Smooth muscle cell (in vitro differentiated cells): ENCODE measurements around the gene KCNK7. TPM values are rescaled to one million over a fixed set of nuclear protein-coding genes. Genes with fewer than 3 reads are reported as not detected.
A peak's percentile ranks its signal among the peaks of the same experiment; 100 is the strongest.

Source experiments
- DNase-seq: peaks from one replicate; lab custom pipeline; 2025; ENCODE audit not compliant: unreplicated experiment; lab: John Stamatoyannopoulos, UW
- H2AFZ ChIP-seq: fragments of 200-600 bp; sonication (generic); 2 replicates; pipeline ENCODE4 v1.6.0; 2016; ENCODE audit warnings: antibody characterized with exemption, low read depth, mild to moderate bottlenecking
- H3F3A ChIP-seq: fragments of 200-600 bp; sonication (generic); 2 replicates; pipeline ENCODE4 v1.6.0; 2017; ENCODE audit warnings: antibody characterized with exemption, low read depth
- H3K27ac ChIP-seq: fragments of 200-600 bp; sonication (generic); 2 replicates; pipeline ENCODE4 v1.5.1; 2016; ENCODE audit warnings: low read depth, mild to moderate bottlenecking
- H3K27me3 ChIP-seq: fragments of 200-600 bp; sonication (generic); 2 replicates; pipeline ENCODE4 v1.6.1; 2016; ENCODE audit warnings: low read depth, mild to moderate bottlenecking
- H3K36me3 ChIP-seq: fragments of 200-600 bp; sonication (generic); 2 replicates; pipeline ENCODE4 v1.5.1; 2016; ENCODE audit warnings: low read depth
- H3K4me1 ChIP-seq: fragments of 200-600 bp; sonication (generic); 2 replicates; pipeline ENCODE4 v1.5.1; 2016; ENCODE audit warnings: low read depth
- H3K4me2 ChIP-seq: fragments of 200-600 bp; sonication (generic); 2 replicates; pipeline ENCODE4 v1.6.0; 2016; ENCODE audit warnings: mild to moderate bottlenecking
- H3K4me3 ChIP-seq: fragments of 200-600 bp; sonication (generic); 2 replicates; pipeline ENCODE4 v1.5.1; 2016; ENCODE audit warnings: mild to moderate bottlenecking
- H3K79me2 ChIP-seq: fragments of 200-600 bp; sonication (generic); 2 replicates; pipeline ENCODE4 v1.6.0; 2016; ENCODE audit warnings: low read depth, mild to moderate bottlenecking
- H3K9ac ChIP-seq: fragments of 200-600 bp; sonication (generic); 2 replicates; pipeline ENCODE4 v1.6.0; 2016; ENCODE audit warnings: low read depth
- H3K9me3 ChIP-seq: fragments of 200-600 bp; sonication (generic); replicated peaks from 2 replicates; pipeline ENCODE4 v1.5.1; 2016; ENCODE audit warnings: low read depth
- H4K20me1 ChIP-seq: fragments of 200-600 bp; sonication (generic); 2 replicates; pipeline ENCODE4 v1.6.0; 2016; ENCODE audit warnings: low read depth
- CTCF ChIP-seq: fragments of 200-600 bp; sonication (generic); IDR thresholded peaks from 2 replicates; pipeline ENCODE4 v1.5.1; 2017; ENCODE audit warnings: borderline replicate concordance, mild to moderate bottlenecking, antibody characterized with exemption; ENCODE audit not compliant: insufficient read depth, poor library complexity, severe bottlenecking
- WGBS: methylation state at CpG from one replicate; pipeline ENCODE4 v1.1.7; 2016; ENCODE audit warnings: low lambda C conversion rate; 5-methylcytosine and 5-hydroxymethylcytosine counted together
- microRNA-seq: library from miRNA; unstranded; fragments of <30 nt; microRNA quantifications from one replicate; pipeline ENCODE4, GENCODE V29; 2016; ENCODE audit warnings: borderline number of aligned reads
- polyA plus RNA-seq: library from polyadenylated mRNA; unstranded; fragments of >200 nt; fragmentation: Nextera tagmentation; extraction: Ambion mirVana; gene quantifications from 2 replicates; pipeline ENCODE4 v1.2.1, GENCODE V29; 2016
- small RNA-seq: library from RNA; depleted of rRNA; stranded (forward); fragments of <200 nt; gene quantifications from one replicate; pipeline ENCODE3, GENCODE V24; 2014
- total RNA-seq: library from RNA; depleted of rRNA; stranded (reverse); fragments of >200 nt; gene quantifications from 2 replicates; pipeline ENCODE4 v1.2.3, GENCODE V29; 2014

Gene KCNK7
- total and polyA plus RNA-seq, 2 experiments from 2014 or later = not detected

- WGBS = 75% methylated on average over 4 of the region's 4 CpGs
- no peak for TF ChIP-seq CTCF
- Histone ChIP-seq H3K4me1 (no peaks in the 10 kb centered on the region), H3K27ac (no peak overlapping the region), H3K9me3 (no peaks in the 10 kb centered on the region), H3F3A (peaks cover 5% of the 10 kb centered on the region), H3K4me3 (peak overlapping the region; percentile 34), H3K79me2 (no peaks in the 10 kb centered on the region), H3K36me3 (no peaks in the 10 kb centered on the region), H2AFZ (no peak overlapping the region), H3K9ac (no peak overlapping the region), H3K27me3 (no peaks in the 10 kb centered on the region), H3K4me2 (peak overlapping the region; percentile 61), H4K20me1 (no peaks in the 10 kb centered on the region)
- no peak for DNase-seq
Observed at GRCh38 chr11:65545853-65546216, 49.8 kb downstream of the KCNK7 start.

Small RNAs within 50 kb of the gene (microRNA-seq; reads per million reads assigned to microRNA genes)
- gene MIR4690 = not detected

Small RNAs within 50 kb of the gene (small RNA-seq; reads per million reads assigned to genes)
- not detected for gene AP001362.1
- not detected for gene MIR4690

Other genes starting within 250 kb of the KCNK7 start
- gene TIGD3, start 241.0 kb downstream of the KCNK7 start, total RNA-seq = 0.49 TPM in 1 of 2 replicates, not detected in the other
- not detected in 2 replicates for gene TIGD3, start 241.0 kb downstream of the KCNK7 start, polyA plus RNA-seq
- gene SLC25A45, start 213.2 kb downstream of the KCNK7 start, total RNA-seq = 0.81 and 2.2 TPM in 2 replicates
- 3.4 and 7.7 TPM in 2 replicates for gene SLC25A45, start 213.2 kb downstream of the KCNK7 start, polyA plus RNA-seq
- gene FRMD8, start 209.2 kb downstream of the KCNK7 start, total RNA-seq = 16.7 and 19.1 TPM in 2 replicates
- gene FRMD8, start 209.2 kb downstream of the KCNK7 start, polyA plus RNA-seq = 37.8 and 40.8 TPM in 2 replicates
- gene NEAT1, start 173.0 kb downstream of the KCNK7 start, total RNA-seq = 142 and 155 TPM in 2 replicates
- 14.9 and 84.6 TPM in 2 replicates for gene NEAT1, start 173.0 kb downstream of the KCNK7 start, polyA plus RNA-seq
- gene MALAT1, start 96.8 kb downstream of the KCNK7 start, total RNA-seq = 7,019 and 7,386 TPM in 2 replicates
- 6,158 and 16,096 TPM in 2 replicates for gene MALAT1, start 96.8 kb downstream of the KCNK7 start, polyA plus RNA-seq
- gene SCYL1, start 70.7 kb downstream of the KCNK7 start, total RNA-seq = 66.6 and 90.8 TPM in 2 replicates
- gene SCYL1, start 70.7 kb downstream of the KCNK7 start, polyA plus RNA-seq = 108 and 123 TPM in 2 replicates
- gene LTBP3, start 37.4 kb downstream of the KCNK7 start, total RNA-seq = 33.6 TPM in 2 replicates
- 46.4 and 53.9 TPM in 2 replicates for gene LTBP3, start 37.4 kb downstream of the KCNK7 start, polyA plus RNA-seq
- gene ZNRD2, start 25.3 kb downstream of the KCNK7 start, total RNA-seq = 45.9 and 55.5 TPM in 2 replicates
- 105 and 108 TPM in 2 replicates for gene ZNRD2, start 25.3 kb downstream of the KCNK7 start, polyA plus RNA-seq
- 51.4 and 63.9 TPM in 2 replicates for gene FAM89B, start 23.3 kb downstream of the KCNK7 start, total RNA-seq
- gene FAM89B, start 23.3 kb downstream of the KCNK7 start, polyA plus RNA-seq = 174 TPM in 2 replicates
- 5.1 and 14.0 TPM in 2 replicates for gene EHBP1L1, start 19.7 kb downstream of the KCNK7 start, total RNA-seq
- gene EHBP1L1, start 19.7 kb downstream of the KCNK7 start, polyA plus RNA-seq = 28.4 and 29.5 TPM in 2 replicates
- 14.9 and 15.0 TPM in 2 replicates for gene MAP3K11, start 18.4 kb upstream of the KCNK7 start, total RNA-seq
- gene MAP3K11, start 18.4 kb upstream of the KCNK7 start, polyA plus RNA-seq = 17.3 and 29.7 TPM in 2 replicates
- 12.0 and 17.5 TPM in 2 replicates for gene PCNX3, start 20.0 kb upstream of the KCNK7 start, total RNA-seq
- 18.3 and 20.7 TPM in 2 replicates for gene PCNX3, start 20.0 kb upstream of the KCNK7 start, polyA plus RNA-seq
- gene SIPA1, start 42.3 kb upstream of the KCNK7 start, total RNA-seq = 9.8 and 15.9 TPM in 2 replicates
- 63.8 and 67.6 TPM in 2 replicates for gene SIPA1, start 42.3 kb upstream of the KCNK7 start, polyA plus RNA-seq
- gene RELA, start 67.1 kb upstream of the KCNK7 start, total RNA-seq = 41.7 and 48.1 TPM in 2 replicates
- gene RELA, start 67.1 kb upstream of the KCNK7 start, polyA plus RNA-seq = 82.8 and 98.4 TPM in 2 replicates
- gene KAT5, start 116.5 kb upstream of the KCNK7 start, total RNA-seq = 37.0 and 40.1 TPM in 2 replicates
- gene KAT5, start 116.5 kb upstream of the KCNK7 start, polyA plus RNA-seq = 38.8 and 45.1 TPM in 2 replicates
- 20.9 and 30.0 TPM in 2 replicates for gene RNASEH2C, start 125.0 kb upstream of the KCNK7 start, total RNA-seq
- 51.7 and 56.8 TPM in 2 replicates for gene RNASEH2C, start 125.0 kb upstream of the KCNK7 start, polyA plus RNA-seq
- 5.4 and 6.2 TPM in 2 replicates for gene AP5B1, start 185.2 kb upstream of the KCNK7 start, total RNA-seq
- 7.7 and 11.6 TPM in 2 replicates for gene AP5B1, start 185.2 kb upstream of the KCNK7 start, polyA plus RNA-seq
- gene OVOL1, start 191.3 kb upstream of the KCNK7 start, total RNA-seq = 7.8 and 8.3 TPM in 2 replicates
- 3.1 and 16.8 TPM in 2 replicates for gene OVOL1, start 191.3 kb upstream of the KCNK7 start, polyA plus RNA-seq
- gene SNX32, start 238.2 kb upstream of the KCNK7 start, total RNA-seq = 0.63 and 1.2 TPM in 2 replicates
- gene SNX32, start 238.2 kb upstream of the KCNK7 start, polyA plus RNA-seq = 1.1 and 3.3 TPM in 2 replicates